KMS-11 (cell line): Measurements from ENCODE around the gene GAGE2A.
"Not testable (repeated sequence)": the region's sequence is repeated elsewhere in the genome, so short reads cannot be mapped to it uniquely, and the experiment has no call there.

Source experiments
- H2AFZ ChIP-seq: fragments of 200-600 bp; sonication (generic); 2 replicates; pipeline ENCODE4 v1.6.1; 2016; ENCODE audit warnings: antibody characterized with exemption, mixed run types, low read depth
- H3K27ac ChIP-seq: fragments of 200-600 bp; sonication (generic); 2 replicates; pipeline ENCODE4 v1.6.1; 2016; ENCODE audit warnings: mild to moderate bottlenecking, mixed run types
- H3K27me3 ChIP-seq: fragments of 200-600 bp; sonication (generic); 2 replicates; pipeline ENCODE4 v1.6.1; 2017; ENCODE audit warnings: mild to moderate bottlenecking, low read depth, mixed run types, moderate library complexity; ENCODE audit not compliant: insufficient read depth
- H3K36me3 ChIP-seq: fragments of 200-600 bp; sonication (generic); 2 replicates; pipeline ENCODE4 v1.6.1; 2017; ENCODE audit warnings: mild to moderate bottlenecking, mixed run types; ENCODE audit not compliant: insufficient read depth
- H3K4me1 ChIP-seq: fragments of 200-600 bp; sonication (generic); 2 replicates; pipeline ENCODE4 v1.6.1; 2016; ENCODE audit warnings: mild to moderate bottlenecking, low read depth, mixed run types; ENCODE audit not compliant: poor library complexity, severe bottlenecking
- H3K4me2 ChIP-seq: fragments of 200-600 bp; sonication (generic); 2 replicates; pipeline ENCODE4 v1.7.0; 2016; ENCODE audit warnings: mild to moderate bottlenecking, mixed run types
- H3K4me3 ChIP-seq: fragments of 200-600 bp; sonication (generic); IDR thresholded peaks from 2 replicates; pipeline ENCODE4 v1.6.1; 2017; ENCODE audit warnings: low read depth, low read length, mixed read lengths; ENCODE audit not compliant: insufficient read depth
- H3K79me2 ChIP-seq: fragments of 200-600 bp; sonication (generic); 2 replicates; pipeline ENCODE4 v1.6.1; 2016; ENCODE audit warnings: low read depth, mixed run types; ENCODE audit not compliant: insufficient read depth
- H3K9ac ChIP-seq: fragments of 200-600 bp; sonication (generic); 2 replicates; pipeline ENCODE4 v1.6.1; 2016; ENCODE audit warnings: mild to moderate bottlenecking, mixed run types
- H4K20me1 ChIP-seq: fragments of 200-600 bp; sonication (generic); 2 replicates; pipeline ENCODE4 v1.6.1; 2016; ENCODE audit warnings: mild to moderate bottlenecking, mixed run types; ENCODE audit not compliant: insufficient read depth

The GAGE2A gene

GRCh38 chrX:49589196-49589595 is at the start of gene GAGE2A:
GAGE2A (plus strand) TSS chrX:49589496; CDS start chrX:49590651, 1,155 bp downstream.
- not testable (repeated sequence) for H3K4me1 ChIP-seq, H3K79me2 ChIP-seq, H4K20me1 ChIP-seq, H3K36me3 ChIP-seq, H3K4me3 ChIP-seq, H2AFZ ChIP-seq, H3K4me2 ChIP-seq, H3K9ac ChIP-seq, H3K27ac ChIP-seq, H3K27me3 ChIP-seq

GRCh38 chrX:49541433-49541832 is 47.9 kb upstream of the GAGE2A start, which contains the start of gene GAGE12D:
GAGE12D (plus strand) TSS chrX:49541733; CDS start chrX:49542888, 1,155 bp downstream.
- not testable (repeated sequence) for H3K79me2 ChIP-seq, H3K4me1 ChIP-seq, H3K36me3 ChIP-seq, H3K4me2 ChIP-seq, H3K27ac ChIP-seq, H3K27me3 ChIP-seq, H4K20me1 ChIP-seq, H3K4me3 ChIP-seq, H3K9ac ChIP-seq, H2AFZ ChIP-seq

- not testable (repeated sequence) for H3K79me2 ChIP-seq, H3K36me3 ChIP-seq, H3K4me1 ChIP-seq, H3K27me3 ChIP-seq, H2AFZ ChIP-seq, H3K27ac ChIP-seq, H4K20me1 ChIP-seq, H3K4me3 ChIP-seq, H3K9ac ChIP-seq, H3K4me2 ChIP-seq
Observed at GRCh38 chrX:49550989-49551388, 38.3 kb upstream of the GAGE2A start, which contains the start of gene GAGE12E. GAGE12E (plus strand) TSS chrX:49551289; CDS start chrX:49552444, 1,155 bp downstream.

GRCh38 chrX:49560542-49560941 is 28.8 kb upstream of the GAGE2A start, which contains the start of gene GAGE12F:
GAGE12F (plus strand) TSS chrX:49560842; CDS start chrX:49561997, 1,155 bp downstream.
- not testable (repeated sequence) for H3K4me1 ChIP-seq, H3K4me2 ChIP-seq, H3K4me3 ChIP-seq, H3K9ac ChIP-seq, H3K27me3 ChIP-seq, H3K36me3 ChIP-seq, H2AFZ ChIP-seq, H3K79me2 ChIP-seq, H4K20me1 ChIP-seq, H3K27ac ChIP-seq

GRCh38 chrX:49568728-49569127 is 20.6 kb upstream of the GAGE2A start:
- not testable (repeated sequence) for H3K4me1 ChIP-seq, H3K4me3 ChIP-seq, H4K20me1 ChIP-seq, H3K36me3 ChIP-seq, H3K27ac ChIP-seq, H3K79me2 ChIP-seq, H2AFZ ChIP-seq, H3K4me2 ChIP-seq, H3K9ac ChIP-seq, H3K27me3 ChIP-seq

- H3K9ac ChIP-seq, H3K36me3 ChIP-seq, H3K4me2 ChIP-seq, H3K4me3 ChIP-seq, H2AFZ ChIP-seq, H3K27me3 ChIP-seq, H3K79me2 ChIP-seq, H3K4me1 ChIP-seq, H4K20me1 ChIP-seq, H3K27ac ChIP-seq: not testable (repeated sequence)
Observed at GRCh38 chrX:49569152-49569551, 20.1 kb upstream of the GAGE2A start.

GRCh38 chrX:49570100-49570499 is 19.2 kb upstream of the GAGE2A start, which contains the start of gene GAGE12G:
GAGE12G (plus strand) TSS chrX:49570400; CDS start chrX:49571555, 1,155 bp downstream.
- H3K27me3 ChIP-seq, H3K4me1 ChIP-seq, H3K36me3 ChIP-seq, H4K20me1 ChIP-seq, H3K9ac ChIP-seq, H3K4me3 ChIP-seq, H2AFZ ChIP-seq, H3K27ac ChIP-seq, H3K4me2 ChIP-seq, H3K79me2 ChIP-seq: not testable (repeated sequence)

GRCh38 chrX:49579649-49580048 is 9.6 kb upstream of the GAGE2A start, which contains the start of gene GAGE12H:
GAGE12H (plus strand) TSS chrX:49579949; CDS start chrX:49581104, 1,155 bp downstream.
- H3K79me2 ChIP-seq, H3K27me3 ChIP-seq, H3K9ac ChIP-seq, H4K20me1 ChIP-seq, H3K4me1 ChIP-seq, H3K27ac ChIP-seq, H3K4me3 ChIP-seq, H3K36me3 ChIP-seq, H2AFZ ChIP-seq, H3K4me2 ChIP-seq: not testable (repeated sequence)

- H3K36me3 ChIP-seq, H3K4me3 ChIP-seq, H3K79me2 ChIP-seq, H3K27me3 ChIP-seq, H3K4me2 ChIP-seq, H4K20me1 ChIP-seq, H3K27ac ChIP-seq, H3K4me1 ChIP-seq, H2AFZ ChIP-seq, H3K9ac ChIP-seq: not testable (repeated sequence)
Observed at GRCh38 chrX:49589769-49590478, 628 bp downstream of the GAGE2A start.

GRCh38 chrX:49590488-49590887 is 1.2 kb downstream of the GAGE2A start:
- not testable (repeated sequence) for H4K20me1 ChIP-seq, H3K27ac ChIP-seq, H3K4me1 ChIP-seq, H3K79me2 ChIP-seq, H3K36me3 ChIP-seq, H3K4me2 ChIP-seq, H3K9ac ChIP-seq, H2AFZ ChIP-seq, H3K27me3 ChIP-seq, H3K4me3 ChIP-seq
